GM19240 (cell line): ENCODE results near the gene STS.

Experiments
- DNase-seq: peaks from one replicate; pipeline ENCODE4 v3.0.0; 2011; ENCODE audit warnings: low spot score; ENCODE audit not compliant: insufficient read length

Gene STS

GRCh38 chrX:7139202-7140081 lies 8.1 kb upstream of the STS start:
- DNase-seq = no peak

- DNase-seq = no peak
These were observed 4.4 kb upstream of the STS start for GRCh38 chrX:7143076-7143475.

- DNase-seq = no peak
These were observed 3.5 kb upstream of the STS start for GRCh38 chrX:7143941-7144525.

- no peak for DNase-seq
These were observed 2.1 kb upstream of the STS start for GRCh38 chrX:7145454-7145853.

GRCh38 chrX:7146020-7146702 lies 1.4 kb upstream of the STS start:
- DNase-seq = no peak

- no peak for DNase-seq
These were observed 654 bp upstream of the STS start for GRCh38 chrX:7146703-7147412.

GRCh38 chrX:7147978-7148854 lies 704 bp downstream of the STS start, which contains the start of gene PUDP:
Gene PUDP (minus strand): TSS chrX:7148153. CDS start chrX:7148113, 40 bp downstream.
- DNase-seq = peak; percentile 75

- no peak for DNase-seq
These were observed 1.9 kb downstream of the STS start for GRCh38 chrX:7149411-7149810.

- DNase-seq = no peak
These were observed 5.7 kb downstream of the STS start for GRCh38 chrX:7153231-7153630.

- DNase-seq = no peak
These were observed 6.6 kb downstream of the STS start for GRCh38 chrX:7154041-7154597.

- DNase-seq = no peak
These were observed 7.7 kb downstream of the STS start for GRCh38 chrX:7155163-7155562.

- no peak for DNase-seq
These were observed 9.4 kb downstream of the STS start for GRCh38 chrX:7156879-7157278.

- DNase-seq = no peak
These were observed 11.0 kb downstream of the STS start for GRCh38 chrX:7158468-7158990.

GRCh38 chrX:7159149-7159861 lies 11.8 kb downstream of the STS start:
- no peak for DNase-seq

GRCh38 chrX:7163146-7163677 lies 15.7 kb downstream of the STS start:
- no peak for DNase-seq

GRCh38 chrX:7164174-7164573 lies 16.7 kb downstream of the STS start:
- DNase-seq = no peak

GRCh38 chrX:7168371-7168770 lies 20.9 kb downstream of the STS start:
- no peak for DNase-seq

- no peak for DNase-seq
These were observed 22.1 kb downstream of the STS start for GRCh38 chrX:7169627-7170026.

GRCh38 chrX:7170898-7171297 lies 23.4 kb downstream of the STS start:
- DNase-seq = no peak
